Hepatocyte (in vitro differentiated cells): ENCODE results near the gene NEDD4L.

Experiments
- EZH2phosphoT487 ChIP-seq: fragments of 200-600 bp; sonication (generic); IDR thresholded peaks from one replicate; pipeline ENCODE4 v1.6.1; 2018; ENCODE audit warnings: antibody characterized with exemption, mild to moderate bottlenecking, low read depth, moderate library complexity; ENCODE audit not compliant: unreplicated experiment, severe bottlenecking
- TF ChIP-seq, protein P1 (sequence below): fragments of 200-600 bp; sonication (generic); IDR thresholded peaks from 2 replicates; pipeline ENCODE4 v1.5.1; 2016; ENCODE audit warnings: antibody characterized with exemption, mild to moderate bottlenecking; ENCODE audit not compliant: poor library complexity

GRCh38 chr18:58345875-58346274 is 301.8 kb downstream of the NEDD4L start:
- TF ChIP-seq EZH2phosphoT487: no peak
- TF ChIP-seq, protein P1, sequence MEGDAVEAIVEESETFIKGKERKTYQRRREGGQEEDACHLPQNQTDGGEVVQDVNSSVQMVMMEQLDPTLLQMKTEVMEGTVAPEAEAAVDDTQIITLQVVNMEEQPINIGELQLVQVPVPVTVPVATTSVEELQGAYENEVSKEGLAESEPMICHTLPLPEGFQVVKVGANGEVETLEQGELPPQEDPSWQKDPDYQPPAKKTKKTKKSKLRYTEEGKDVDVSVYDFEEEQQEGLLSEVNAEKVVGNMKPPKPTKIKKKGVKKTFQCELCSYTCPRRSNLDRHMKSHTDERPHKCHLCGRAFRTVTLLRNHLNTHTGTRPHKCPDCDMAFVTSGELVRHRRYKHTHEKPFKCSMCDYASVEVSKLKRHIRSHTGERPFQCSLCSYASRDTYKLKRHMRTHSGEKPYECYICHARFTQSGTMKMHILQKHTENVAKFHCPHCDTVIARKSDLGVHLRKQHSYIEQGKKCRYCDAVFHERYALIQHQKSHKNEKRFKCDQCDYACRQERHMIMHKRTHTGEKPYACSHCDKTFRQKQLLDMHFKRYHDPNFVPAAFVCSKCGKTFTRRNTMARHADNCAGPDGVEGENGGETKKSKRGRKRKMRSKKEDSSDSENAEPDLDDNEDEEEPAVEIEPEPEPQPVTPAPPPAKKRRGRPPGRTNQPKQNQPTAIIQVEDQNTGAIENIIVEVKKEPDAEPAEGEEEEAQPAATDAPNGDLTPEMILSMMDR: no peak
